WTC11 (cell line): ENCODE measurements around the gene TANC1. TPM values are rescaled to one million over a fixed set of nuclear protein-coding genes. Genes with fewer than 3 reads are reported as not detected.

Experiments
- ATAC-seq: fragments of 200-7000 bp; cut with Tn5 transposase; 2 replicates; pipeline ENCODE4 v1.10.0; 2021; ENCODE audit warnings: mild to moderate bottlenecking, moderate library complexity
- CTCF ChIA-PET: fragments of 300-600 bp; sonication (Branson Sonifier 250); formaldehyde crosslinking; loops from one replicate; lab custom pipeline; 2021; ENCODE audit warnings: antibody characterized with exemption; lab: Charles Lee
- POLR2A ChIA-PET: fragments of 350-600 bp; sonication (Branson Sonifier 250); formaldehyde crosslinking; loops from one replicate; lab custom pipeline; 2021; ENCODE audit warnings: antibody characterized with exemption; lab: Charles Lee
- DNase-seq: peaks from one replicate; pipeline ENCODE4 v3.0.0; 2021; ENCODE audit warnings: low spot score
- H3K27ac Mint-ChIP-seq: 2 replicates; pipeline ENCODE4 v1.8.0; 2021; ENCODE audit warnings: mixed read lengths
- H3K27me3 Mint-ChIP-seq: 2 replicates; pipeline ENCODE4 v1.8.0; 2021; ENCODE audit warnings: low read depth, mild to moderate bottlenecking, moderate library complexity, mixed read lengths
- H3K36me3 Mint-ChIP-seq: 2 replicates; pipeline ENCODE4 v1.8.0; 2021; ENCODE audit warnings: mixed read lengths
- H3K4me1 Mint-ChIP-seq: 2 replicates; pipeline ENCODE4 v1.8.0; 2022; ENCODE audit warnings: mixed read lengths
- H3K4me3 Mint-ChIP-seq: 2 replicates; pipeline ENCODE4 v1.8.0; 2021; ENCODE audit warnings: mild to moderate bottlenecking, moderate library complexity, mixed read lengths
- H3K9me3 Mint-ChIP-seq: 2 replicates; pipeline ENCODE4 v1.8.0; 2021; ENCODE audit warnings: mixed read lengths
- ARID4B ChIP-seq: sonication (generic); formaldehyde crosslinking; IDR thresholded peaks from 2 replicates; pipeline ENCODE4 v1.8.0; 2023; ENCODE audit warnings: missing genetic modification reagents, mild to moderate bottlenecking, borderline replicate concordance
- CREM ChIP-seq: sonication (generic); formaldehyde crosslinking; IDR thresholded peaks from 2 replicates; pipeline ENCODE4 v1.8.1; 2022; ENCODE audit warnings: mild to moderate bottlenecking, missing genetic modification reagents, moderate library complexity
- CTCF ChIP-seq: fragments of 200-600 bp; IDR thresholded peaks from 2 replicates; pipeline ENCODE4 v1.8.0; 2022; ENCODE audit warnings: antibody characterized with exemption
- ERG ChIP-seq: fragments of 250-450 bp; sonication (Bioruptor Pico); IDR thresholded peaks from 2 replicates; pipeline ENCODE4 v1.8.0; 2021; ENCODE audit warnings: mild to moderate bottlenecking
- GABPB1 ChIP-seq: sonication (generic); formaldehyde crosslinking; IDR thresholded peaks from 2 replicates; pipeline ENCODE4 v1.8.1; 2023; ENCODE audit warnings: mild to moderate bottlenecking, missing genetic modification reagents
- IRF2 ChIP-seq: sonication (generic); formaldehyde crosslinking; IDR thresholded peaks from 2 replicates; pipeline ENCODE4 v1.8.0; 2022; ENCODE audit warnings: low read depth, missing genetic modification reagents, borderline replicate concordance
- MLX ChIP-seq: sonication (generic); formaldehyde crosslinking; IDR thresholded peaks from 2 replicates; pipeline ENCODE4 v1.8.1; 2023; ENCODE audit warnings: mild to moderate bottlenecking, missing genetic modification reagents, moderate library complexity
- NFYB ChIP-seq: sonication (generic); formaldehyde crosslinking; conservative IDR thresholded peaks from 2 replicates; pipeline ENCODE4 v1.8.0; 2022; ENCODE audit warnings: low read depth, missing genetic modification reagents
- NR3C1 ChIP-seq: sonication (generic); formaldehyde crosslinking; conservative IDR thresholded peaks from 2 replicates; pipeline ENCODE4 v1.8.1; 2023; ENCODE audit warnings: low read depth, mild to moderate bottlenecking, missing genetic modification reagents
- PRDM15 ChIP-seq: sonication (generic); formaldehyde crosslinking; IDR thresholded peaks from 2 replicates; pipeline ENCODE4 v1.8.0; 2022; ENCODE audit warnings: missing genetic modification reagents
- SMAD3 ChIP-seq: sonication (generic); formaldehyde crosslinking; IDR thresholded peaks from 2 replicates; pipeline ENCODE4 v1.8.0; 2022; ENCODE audit warnings: missing genetic modification reagents, mild to moderate bottlenecking, borderline replicate concordance
- SOX15 ChIP-seq: fragments of 250-450 bp; sonication (Bioruptor Pico); IDR thresholded peaks from 2 replicates; pipeline ENCODE4 v1.9.0; 2021; ENCODE audit warnings: mild to moderate bottlenecking
- TEAD4 ChIP-seq: sonication (generic); formaldehyde crosslinking; IDR thresholded peaks from 2 replicates; pipeline ENCODE4 v1.8.0; 2022; ENCODE audit warnings: mild to moderate bottlenecking, missing genetic modification reagents
- ZNF396 ChIP-seq: fragments of 250-450 bp; sonication (Bioruptor Pico); IDR thresholded peaks from 2 replicates; pipeline ENCODE4 v1.8.0; 2021; ENCODE audit warnings: mild to moderate bottlenecking, moderate library complexity, borderline replicate concordance
- ZNF416 ChIP-seq: fragments of 250-450 bp; sonication (Bioruptor Pico); IDR thresholded peaks from 2 replicates; pipeline ENCODE4 v1.9.0; 2021; ENCODE audit warnings: mild to moderate bottlenecking, inconsistent platforms
- ZNF671 ChIP-seq: fragments of 250-450 bp; sonication (Bioruptor Pico); IDR thresholded peaks from 2 replicates; pipeline ENCODE4 v1.8.0; 2021; ENCODE audit warnings: mild to moderate bottlenecking
- total RNA-seq: library from RNA; stranded (reverse); gene quantifications from 3 replicates; pipeline ENCODE4 v1.2.3, GENCODE V29; 2021
- TF ChIP-seq, protein P1 (sequence below): fragments of 250-450 bp; sonication (Bioruptor Pico); IDR thresholded peaks from 2 replicates; pipeline ENCODE4 v1.9.0; 2021; ENCODE audit warnings: mild to moderate bottlenecking, borderline replicate concordance

The TANC1 gene
- total RNA-seq, 1 experiment from 2014 or later, result 11.6 TPM

- ATAC-seq (no peak), DNase-seq (no peak)
- peaks cover 22% of the 10 kb centered on the region for H3K9me3 Mint-ChIP-seq
- TF ChIP-seq GABPB1 (CRISPR knock-in tag), result no peak
- no peak for TF ChIP-seq CREM (CRISPR knock-in tag)
- no peak for TF ChIP-seq ZNF416
- no peak for TF ChIP-seq CTCF
- TF ChIP-seq ARID4B (CRISPR knock-in tag), result no peak
- no peak for TF ChIP-seq TEAD4 (CRISPR knock-in tag)
- no peak for TF ChIP-seq IRF2 (CRISPR knock-in tag)
- no peak for TF ChIP-seq PRDM15 (CRISPR knock-in tag)
- no peak for TF ChIP-seq ZNF396 (CRISPR knock-in tag)
- TF ChIP-seq MLX (CRISPR knock-in tag), result no peak
- TF ChIP-seq ZNF671 (CRISPR knock-in tag), result no peak
- no peak for TF ChIP-seq ERG
- TF ChIP-seq NR3C1 (CRISPR knock-in tag), result no peak
- TF ChIP-seq, protein P1, sequence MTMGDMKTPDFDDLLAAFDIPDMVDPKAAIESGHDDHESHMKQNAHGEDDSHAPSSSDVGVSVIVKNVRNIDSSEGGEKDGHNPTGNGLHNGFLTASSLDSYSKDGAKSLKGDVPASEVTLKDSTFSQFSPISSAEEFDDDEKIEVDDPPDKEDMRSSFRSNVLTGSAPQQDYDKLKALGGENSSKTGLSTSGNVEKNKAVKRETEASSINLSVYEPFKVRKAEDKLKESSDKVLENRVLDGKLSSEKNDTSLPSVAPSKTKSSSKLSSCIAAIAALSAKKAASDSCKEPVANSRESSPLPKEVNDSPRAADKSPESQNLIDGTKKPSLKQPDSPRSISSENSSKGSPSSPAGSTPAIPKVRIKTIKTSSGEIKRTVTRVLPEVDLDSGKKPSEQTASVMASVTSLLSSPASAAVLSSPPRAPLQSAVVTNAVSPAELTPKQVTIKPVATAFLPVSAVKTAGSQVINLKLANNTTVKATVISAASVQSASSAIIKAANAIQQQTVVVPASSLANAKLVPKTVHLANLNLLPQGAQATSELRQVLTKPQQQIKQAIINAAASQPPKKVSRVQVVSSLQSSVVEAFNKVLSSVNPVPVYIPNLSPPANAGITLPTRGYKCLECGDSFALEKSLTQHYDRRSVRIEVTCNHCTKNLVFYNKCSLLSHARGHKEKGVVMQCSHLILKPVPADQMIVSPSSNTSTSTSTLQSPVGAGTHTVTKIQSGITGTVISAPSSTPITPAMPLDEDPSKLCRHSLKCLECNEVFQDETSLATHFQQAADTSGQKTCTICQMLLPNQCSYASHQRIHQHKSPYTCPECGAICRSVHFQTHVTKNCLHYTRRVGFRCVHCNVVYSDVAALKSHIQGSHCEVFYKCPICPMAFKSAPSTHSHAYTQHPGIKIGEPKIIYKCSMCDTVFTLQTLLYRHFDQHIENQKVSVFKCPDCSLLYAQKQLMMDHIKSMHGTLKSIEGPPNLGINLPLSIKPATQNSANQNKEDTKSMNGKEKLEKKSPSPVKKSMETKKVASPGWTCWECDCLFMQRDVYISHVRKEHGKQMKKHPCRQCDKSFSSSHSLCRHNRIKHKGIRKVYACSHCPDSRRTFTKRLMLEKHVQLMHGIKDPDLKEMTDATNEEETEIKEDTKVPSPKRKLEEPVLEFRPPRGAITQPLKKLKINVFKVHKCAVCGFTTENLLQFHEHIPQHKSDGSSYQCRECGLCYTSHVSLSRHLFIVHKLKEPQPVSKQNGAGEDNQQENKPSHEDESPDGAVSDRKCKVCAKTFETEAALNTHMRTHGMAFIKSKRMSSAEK, result no peak
- TF ChIP-seq NFYB (CRISPR knock-in tag), result no peak
- no peak for TF ChIP-seq SOX15 (CRISPR knock-in tag)
- no peak for TF ChIP-seq SMAD3 (CRISPR knock-in tag)
- peaks cover 11% of the 10 kb centered on the region for H3K27me3 Mint-ChIP-seq
- ChIA-PET CTCF (interaction anchor here (1.3 kb wide), 1 partner anchor 185 kb away, joined by 4 read pairs; no protein-coding TSS in a partner anchor), POLR2A (no interaction called here)
- no peaks in the 10 kb centered on the region; the same call in 1 of the 2 replicates for H3K36me3 Mint-ChIP-seq
- peaks cover 18% of the 10 kb centered on the region for H3K4me1 Mint-ChIP-seq
- H3K4me3 Mint-ChIP-seq, result no peak overlapping the region
- H3K27ac Mint-ChIP-seq, result no peak overlapping the region
Observed at GRCh38 chr2:158934170-158934569, 34.3 kb upstream of the TANC1 start.
